K562 (cell line): ENCODE measurements around the gene RAB6B. TPM values are rescaled to one million over a fixed set of nuclear protein-coding genes. Genes with fewer than 3 reads are reported as not detected.

Experiments
- ATAC-seq: fragments of 200-7000 bp; cut with Tn5 transposase; 3 replicates; pipeline ENCODE4 v1.9.1; 2020; ENCODE audit warnings: moderate library complexity
- BruUV-seq: library from RNA; stranded (reverse); fragments of 400-500 nt; replicated peaks from 2 replicates; lab custom pipeline; 2021; lab: Mats Ljungman, UMichigan
- CTCF ChIA-PET: fragments of 300-600 bp; formaldehyde crosslinking; extraction: SDS; loops from one replicate; lab custom pipeline; 2021; ENCODE audit warnings: low intra/inter-chr PET ratio; lab: Yijun Ruan, JAX
- POLR2A ChIA-PET: fragments of 300-600, 350-650 bp; sonication (Branson Sonifier 250); formaldehyde crosslinking; extraction: SDS; loops from one replicate; lab custom pipeline; 2021; ENCODE audit warnings: antibody characterized with exemption, inconsistent platforms; lab: Yijun Ruan, JAX
- DNase-seq, 4 experiments: peaks; one replicate each; pipeline versions ENCODE4 v3.0.0 to v3.0.0-alpha.2; 2011 to 2018; ENCODE audit warnings: low spot score in 3 of 4, mixed read lengths in 3 of 4; ENCODE audit errors: extremely low read depth in 1 of 4
- FAIRE-seq: peaks from 2 replicates; lab custom pipeline; 2011; peaks lifted over from hg19 to GRCh38; lab: Jason Lieb, UNC
- H2AFZ ChIP-seq: 2 replicates; pipeline ENCODE4 v1.6.0; 2011; ENCODE audit warnings: low read depth, low read length, control low read depth, inconsistent platforms
- H3K27ac ChIP-seq: fragments of 200-600 bp; 3 replicates; pipeline ENCODE4 v1.8.0; 2011; ENCODE audit warnings: low read depth, mild to moderate bottlenecking, control low read depth, inconsistent platforms, low read length, moderate library complexity, mixed read lengths; ENCODE audit errors: extremely low read depth
- H3K27me3 ChIP-seq, 2 experiments: fragments of 300-600 bp in 1 of 2; 2 replicates in 1 of 2; 3 replicates in 1 of 2; pipeline versions ENCODE4 v1.6.0 to v1.8.0; 2011; ENCODE audit warnings: inconsistent platforms in 2 of 2, low read length in 2 of 2, mild to moderate bottlenecking in 1 of 2, mixed read lengths in 1 of 2, moderate library complexity in 1 of 2; ENCODE audit not compliant: control insufficient read depth in 2 of 2, insufficient read depth in 2 of 2
- H3K36me3 ChIP-seq: fragments of 300-600 bp; 3 replicates; pipeline ENCODE4 v1.8.0; 2011; ENCODE audit warnings: mild to moderate bottlenecking, low read length, inconsistent platforms; ENCODE audit not compliant: control insufficient read depth, insufficient read depth
- H3K4me1 ChIP-seq, 2 experiments: fragments of 200-600 bp in 1 of 2; replicated peaks in 1 of 2; 2 replicates in 1 of 2; 3 replicates in 1 of 2; pipeline versions ENCODE4 v1.5.1 to v1.8.0; 2011; ENCODE audit warnings: inconsistent platforms in 2 of 2, low read length in 2 of 2, mild to moderate bottlenecking in 1 of 2, mixed read lengths in 1 of 2, moderate library complexity in 1 of 2; ENCODE audit not compliant: control insufficient read depth in 2 of 2, insufficient read depth in 2 of 2
- H3K4me2 ChIP-seq: 2 replicates; pipeline ENCODE4 v1.6.1; 2011; ENCODE audit warnings: low read length, control low read depth, inconsistent platforms, mixed read lengths; ENCODE audit not compliant: insufficient read depth
- H3K4me3 ChIP-seq: fragments of 200-600 bp; sonication (generic), shearing (Covaris generic); 2 replicates; pipeline ENCODE4 v1.5.1; 2016; ENCODE audit warnings: control low read depth, inconsistent platforms
- H3K79me2 ChIP-seq: fragments of 200-600 bp; 3 replicates; pipeline ENCODE4 v1.8.0; 2011; ENCODE audit warnings: low read length, inconsistent platforms; ENCODE audit not compliant: control insufficient read depth, insufficient read depth
- H3K9ac ChIP-seq, 2 experiments: 2 replicates each; pipeline versions ENCODE4 v1.6.0 to v1.6.1; 2011; ENCODE audit warnings: low read depth in 2 of 2, low read length in 2 of 2, control low read depth in 1 of 2, inconsistent platforms in 1 of 2, mild to moderate bottlenecking in 1 of 2, mixed read lengths in 1 of 2; ENCODE audit not compliant: insufficient read depth in 1 of 2
- H3K9me1 ChIP-seq: one replicate; pipeline ENCODE4 v1.6.0; 2011; ENCODE audit warnings: inconsistent platforms, mild to moderate bottlenecking, low read length, moderate library complexity; ENCODE audit not compliant: control insufficient read depth, insufficient read depth
- H3K9me3 ChIP-seq: replicated peaks from 2 replicates; pipeline ENCODE4 v1.5.1; 2011; ENCODE audit warnings: low read depth, low read length, inconsistent platforms; ENCODE audit not compliant: control insufficient read depth, insufficient read depth
- H4K20me1 ChIP-seq: replicated peaks from 2 replicates; pipeline ENCODE4 v1.6.1; 2011; ENCODE audit warnings: low read length, inconsistent platforms, mixed read lengths; ENCODE audit not compliant: control insufficient read depth, insufficient read depth
- CBFB ChIP-seq: sonication (generic); formaldehyde crosslinking; IDR thresholded peaks from 2 replicates; pipeline ENCODE4 v1.4.0; 2020; ENCODE audit warnings: mild to moderate bottlenecking, missing genetic modification reagents
- FOXM1 ChIP-seq, 2 experiments: fragments of 450-650 bp in 1 of 2; sonication (generic) in 1 of 2; formaldehyde crosslinking in 1 of 2; IDR thresholded peaks; 2 replicates each; pipeline versions ENCODE4 v1.6.1 to v1.9.0; 2017 to 2022; ENCODE audit warnings: low read depth in 2 of 2, mild to moderate bottlenecking in 2 of 2, missing genetic modification reagents in 1 of 2, moderate library complexity in 1 of 2
- GABPB1 ChIP-seq: sonication (generic); formaldehyde crosslinking; IDR thresholded peaks from 2 replicates; pipeline ENCODE4 v1.8.0; 2022; ENCODE audit warnings: mild to moderate bottlenecking, missing genetic modification reagents
- ILK ChIP-seq: fragments of 450-650 bp; IDR thresholded peaks from 2 replicates; pipeline ENCODE4 v1.6.1; 2016; ENCODE audit warnings: missing genetic modification characterization, low read depth, mild to moderate bottlenecking, missing compliant biosample characterization, moderate library complexity, borderline replicate concordance
- LEF1 ChIP-seq: fragments of 450-650 bp; IDR thresholded peaks from 2 replicates; pipeline ENCODE4 v1.6.1; 2016; ENCODE audit warnings: mild to moderate bottlenecking
- MTA2 ChIP-seq: fragments of 450-650 bp; IDR thresholded peaks from 2 replicates; pipeline ENCODE4 v1.6.1; 2016; ENCODE audit warnings: low read depth
- MTF1 ChIP-seq: fragments of 250-450 bp; sonication (Bioruptor Pico); IDR thresholded peaks from 2 replicates; pipeline ENCODE4 v1.9.0; 2021; ENCODE audit warnings: moderate library complexity, mild to moderate bottlenecking, inconsistent platforms, borderline replicate concordance
- NCOA6 ChIP-seq: fragments of 450-650 bp; IDR thresholded peaks from 2 replicates; pipeline ENCODE4 v1.6.1; 2017; ENCODE audit warnings: mild to moderate bottlenecking
- NEUROD1 ChIP-seq: fragments of 150-350 bp; IDR thresholded peaks from 2 replicates; pipeline ENCODE4 v1.6.1; 2014; ENCODE audit warnings: borderline replicate concordance, low read length, low read depth; ENCODE audit not compliant: partially characterized antibody
- POU5F1 ChIP-seq: fragments of 150-350 bp; IDR thresholded peaks from 2 replicates; pipeline ENCODE4 v1.6.1; 2014; ENCODE audit warnings: borderline replicate concordance, low read length, low read depth, mild to moderate bottlenecking; ENCODE audit not compliant: partially characterized antibody
- SIN3A ChIP-seq, 2 experiments: fragments of 150-350 bp in 1 of 2; IDR thresholded peaks; 2 replicates each; pipeline ENCODE4 v1.6.1; 2011 to 2016; ENCODE audit warnings: borderline replicate concordance in 2 of 2, low read depth in 2 of 2, low read length in 2 of 2, mild to moderate bottlenecking in 2 of 2, moderate library complexity in 2 of 2; ENCODE audit not compliant: control insufficient read depth in 1 of 2
- TBL1XR1 ChIP-seq, 2 experiments: IDR thresholded peaks; 2 replicates each; pipeline ENCODE4 v1.6.1; 2012; ENCODE audit warnings: improper control_type of control experiment in 2 of 2, low read length in 2 of 2, mild to moderate bottlenecking in 1 of 2
- TBP ChIP-seq: optimal IDR thresholded peaks from 2 replicates; pipeline ENCODE3; 2011; ENCODE audit warnings: low read depth, low read length, improper control_type of control experiment
- ZNF217 ChIP-seq: sonication (generic); formaldehyde crosslinking; IDR thresholded peaks from 2 replicates; pipeline ENCODE4 v1.8.0; 2022; ENCODE audit warnings: mild to moderate bottlenecking, missing genetic modification reagents
- ZNF384 ChIP-seq: IDR thresholded peaks from 2 replicates; pipeline ENCODE4 v1.6.1; 2012; ENCODE audit warnings: low read depth, low read length, improper control_type of control experiment
- WGBS: fragments of 100-300 bp; shearing (Covaris generic); methylation state at CpG from one replicate; pipeline ENCODE4 v1.1.6; 2016; ENCODE audit warnings: low coverage, mixed read lengths; ENCODE audit not compliant: insufficient coverage; ENCODE audit errors: missing lambda C conversion rate; 5-methylcytosine and 5-hydroxymethylcytosine counted together
- in situ Hi-C: fragments of 300-500 bp; cut with MboI; formaldehyde crosslinking; loops from 4 replicates; pipeline ENCODE4 v1.15.0; 2018; ENCODE audit warnings: inconsistent platforms, mixed read lengths
- intact Hi-C: fragments of 100-400 bp; cut with micrococcal nuclease; formaldehyde crosslinking; loops from 2 replicates; pipeline ENCODE4 v1.14.2; 2022
- polyA plus RNA-seq, 8 experiments: library from polyadenylated mRNA; depleted of rRNA in 4 of 8; stranded (reverse) in 5 of 8; unstranded in 3 of 8; fragments of >200 nt; fragmentation: Nextera tagmentation in 2 of 8; fragmentation: Illumina TruSeq in 1 of 8; extraction: Ambion mirVana in 2 of 8; extraction: Trizol in 1 of 8; gene quantifications; 2 replicates each; pipeline versions ENCODE4 v1.2.1 to v1.2.3, GENCODE V29; 2011 to 2014; ENCODE audit warnings: inconsistent platforms in 1 of 8, missing spikeins in 1 of 8
- total RNA-seq, 7 experiments: library from RNA; depleted of rRNA in 6 of 7; stranded (reverse); fragments of >200 nt in 6 of 7; fragmentation: Illumina TruSeq in 2 of 7; extraction: Trizol in 2 of 7; gene quantifications; 2 replicates each; pipeline versions ENCODE4 v1.2.1 to v1.2.3, GENCODE V29; 2011 to 2021; ENCODE audit warnings: low replicate concordance in 1 of 7
- TF ChIP-seq, protein P1 (sequence below): fragments of 250-450 bp; sonication (Bioruptor Pico); IDR thresholded peaks from 2 replicates; pipeline ENCODE4 v1.8.0; 2021; ENCODE audit warnings: mild to moderate bottlenecking, moderate library complexity

Gene RAB6B
- total and polyA plus RNA-seq, 9 of the 15 experiments (the other 6 are each of a cell fraction or from before 2014, with no cell fraction given) = 0.60 to 18.1 (median 1.5) TPM

DNA sequence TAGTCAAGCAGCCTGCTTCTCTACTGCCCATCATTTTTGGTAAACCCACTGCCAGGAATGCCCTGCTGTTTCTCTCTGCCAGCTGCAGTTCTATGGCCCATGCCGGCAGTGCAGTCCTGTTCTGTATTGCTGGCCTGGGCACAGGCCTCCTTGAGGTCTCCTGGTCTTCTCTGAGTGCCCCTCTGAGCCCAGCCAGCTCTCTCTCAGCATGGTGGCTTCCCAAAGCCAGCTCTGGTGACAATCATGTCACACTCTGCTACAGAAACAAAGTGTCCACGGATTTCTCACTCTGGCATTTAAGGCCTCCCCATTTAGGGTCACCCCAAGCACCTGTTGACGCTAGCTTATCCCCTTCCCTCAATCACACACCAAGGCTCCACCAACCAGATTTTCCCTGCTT lies 65.6 kb downstream of the RAB6B start (continued):
- TF ChIP-seq ZNF217 (no peak), CBFB (CRISPR knock-in tag) (no peak), FOXM1 (IDR thresholded peaks at IDR 0.05; ENCODE audit: low read depth) (no peak), FOXM1 (CRISPR knock-in tag; IDR thresholded peaks at IDR 0.05; ENCODE audit: low read depth) (no peak), NEUROD1 (no peak)

DNA sequence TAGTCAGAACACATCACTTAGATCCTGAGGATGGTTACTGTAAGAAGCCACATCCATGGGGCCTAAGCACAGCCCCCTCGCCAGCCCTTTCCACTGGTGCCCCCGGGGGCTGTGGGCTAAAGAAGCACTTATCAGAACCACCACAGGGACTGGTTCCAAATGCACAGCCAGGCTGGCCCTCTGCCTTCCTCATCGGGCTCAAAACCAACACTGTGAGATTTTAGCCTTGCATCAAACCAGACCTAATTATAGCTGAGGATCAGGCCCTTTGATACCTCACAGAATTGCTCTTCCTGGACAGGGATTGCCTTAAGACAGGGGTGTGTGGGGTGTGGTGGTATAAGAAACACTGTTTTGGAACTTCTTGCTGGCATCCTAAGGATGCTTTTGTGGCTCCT lies 66.4 kb downstream of the RAB6B start:
- in situ Hi-C loops (no loop called here), intact Hi-C loops (no loop called here)
- ChIA-PET CTCF (no interaction called here), POLR2A (interaction anchor here (1.3 kb wide), 1 partner anchor 15 kb away, joined by 4 read pairs; no protein-coding TSS in a partner anchor)
- no peak for TF ChIP-seq ZNF384
- TF ChIP-seq TBP = no peak
- TF ChIP-seq MTA2 = no peak
- TF ChIP-seq MTF1 (CRISPR knock-in tag) = no peak
- no peak for TF ChIP-seq NCOA6
- no peak for TF ChIP-seq POU5F1
- TF ChIP-seq LEF1 = no peak
- no peak for TF ChIP-seq GABPB1
- TF ChIP-seq ILK (tag) = no peak
- no peak for TF ChIP-seq TBL1XR1 (IDR thresholded peaks at IDR 0.05; ENCODE audit: low read length in 2 of 2)
- TF ChIP-seq, protein P1, sequence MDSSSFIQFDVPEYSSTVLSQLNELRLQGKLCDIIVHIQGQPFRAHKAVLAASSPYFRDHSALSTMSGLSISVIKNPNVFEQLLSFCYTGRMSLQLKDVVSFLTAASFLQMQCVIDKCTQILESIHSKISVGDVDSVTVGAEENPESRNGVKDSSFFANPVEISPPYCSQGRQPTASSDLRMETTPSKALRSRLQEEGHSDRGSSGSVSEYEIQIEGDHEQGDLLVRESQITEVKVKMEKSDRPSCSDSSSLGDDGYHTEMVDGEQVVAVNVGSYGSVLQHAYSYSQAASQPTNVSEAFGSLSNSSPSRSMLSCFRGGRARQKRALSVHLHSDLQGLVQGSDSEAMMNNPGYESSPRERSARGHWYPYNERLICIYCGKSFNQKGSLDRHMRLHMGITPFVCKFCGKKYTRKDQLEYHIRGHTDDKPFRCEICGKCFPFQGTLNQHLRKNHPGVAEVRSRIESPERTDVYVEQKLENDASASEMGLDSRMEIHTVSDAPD (CRISPR knock-in tag) = no peak
- no peak for TF ChIP-seq SIN3A (IDR thresholded peaks at IDR 0.05; ENCODE audit: borderline replicate concordance in 2 of 2, control insufficient read depth in 1 of 2, low read depth in 2 of 2, low read length in 2 of 2)
- no peak for ATAC-seq
- Histone ChIP-seq H3K27ac (no peak overlapping the region), H4K20me1 (no peaks in the 10 kb centered on the region), H3K4me1 (peaks cover 0 to 5% of the 10 kb centered on the region in 2 experiments; a peak in 2 of 5 replicates), H3K27me3 (no peaks in the 10 kb centered on the region), H3K9ac (no peak overlapping the region), H3K9me3 (no peaks in the 10 kb centered on the region), H3K36me3 (peaks cover 8% of the 10 kb centered on the region; the same call in 1 of the 3 replicates), H3K4me2 (no peak overlapping the region), H3K4me3 (no peak overlapping the region), H3K9me1 (no peaks in the 10 kb centered on the region), H2AFZ (no peak overlapping the region), H3K79me2 (no peaks in the 10 kb centered on the region)
- BruUV-seq = no TSS peak
- no peak for DNase-seq
- FAIRE-seq = no peak
- WGBS = 18% methylated on average over 3 of the region's 3 CpGs
